K562 (cell line): ENCODE results near the gene AAMDC. TPM values are rescaled to one million over a fixed set of nuclear protein-coding genes. Genes with fewer than 3 reads are reported as not detected.

Source experiments
- HINFP ChIP-seq: fragments of 450-650 bp; conservative IDR thresholded peaks from 2 replicates; pipeline ENCODE4 v1.6.1; 2016; ENCODE audit warnings: missing genetic modification characterization, low read depth, mild to moderate bottlenecking, control low read depth, missing compliant biosample characterization
- JUND ChIP-seq, 2 experiments: IDR thresholded peaks; 2 replicates in 1 of 2; 3 replicates in 1 of 2; pipeline ENCODE4 v1.6.1; 2011; ENCODE audit warnings: borderline replicate concordance in 2 of 2, low read depth in 2 of 2, low read length in 2 of 2, improper control_type of control experiment in 1 of 2, missing biosample characterization in 1 of 2, missing genetic modification characterization in 1 of 2, missing genetic modification reagents in 1 of 2
- KLF13 ChIP-seq: fragments of 450-650 bp; IDR thresholded peaks from 2 replicates; pipeline ENCODE4 v1.6.1; 2016; ENCODE audit warnings: missing genetic modification characterization, low read depth, mild to moderate bottlenecking, missing compliant biosample characterization, moderate library complexity, borderline replicate concordance
- MBD2 ChIP-seq: sonication (generic); IDR thresholded peaks from 2 replicates; pipeline ENCODE4 v1.6.1; 2016; ENCODE audit warnings: low read depth, borderline replicate concordance
- MTF1 ChIP-seq: fragments of 250-450 bp; sonication (Bioruptor Pico); IDR thresholded peaks from 2 replicates; pipeline ENCODE4 v1.9.0; 2021; ENCODE audit warnings: moderate library complexity, mild to moderate bottlenecking, inconsistent platforms, borderline replicate concordance
- NCOA4 ChIP-seq: fragments of 450-650 bp; IDR thresholded peaks from 2 replicates; pipeline ENCODE4 v1.6.1; 2018; ENCODE audit warnings: mild to moderate bottlenecking; ENCODE audit not compliant: partially characterized antibody
- NFIX ChIP-seq: fragments of 250-450 bp; sonication (Bioruptor Pico); IDR thresholded peaks from 2 replicates; pipeline ENCODE4 v1.4.0; 2020; ENCODE audit warnings: low read depth, mild to moderate bottlenecking, moderate library complexity
- NFYB ChIP-seq: IDR thresholded peaks from 2 replicates; pipeline ENCODE4 v1.6.1; 2011; ENCODE audit warnings: mild to moderate bottlenecking, moderate library complexity; ENCODE audit not compliant: insufficient read length; ENCODE audit errors: extremely low read depth
- NONO ChIP-seq, 2 experiments: fragments of 200-400 bp in 1 of 2; fragments of 450-650 bp in 1 of 2; formaldehyde crosslinking in 1 of 2; IDR thresholded peaks; 2 replicates each; pipeline ENCODE4 v1.6.1; 2017; ENCODE audit warnings: low read depth in 2 of 2, mild to moderate bottlenecking in 2 of 2, moderate library complexity in 2 of 2, low read length in 1 of 2
- NR2C2 ChIP-seq, 2 experiments: fragments of 200-800 bp in 1 of 2; sonication (Bioruptor generic) in 1 of 2; sonication (generic) in 1 of 2; formaldehyde crosslinking in 1 of 2; IDR thresholded peaks; 2 replicates each; pipeline versions ENCODE4 v1.6.1 to v1.8.0; 2016 to 2022; ENCODE audit warnings: mild to moderate bottlenecking in 1 of 2, missing compliant biosample characterization in 1 of 2, missing genetic modification characterization in 1 of 2, missing genetic modification reagents in 1 of 2
- RBBP5 ChIP-seq: fragments of 200-600 bp; sonication (generic); IDR thresholded peaks from 2 replicates; pipeline ENCODE4 v1.6.1; 2012; ENCODE audit warnings: borderline replicate concordance, mild to moderate bottlenecking, low read length, control low read depth, inconsistent platforms; ENCODE audit not compliant: insufficient read depth, poor library complexity, severe bottlenecking
- TAF1 ChIP-seq: IDR thresholded peaks from 2 replicates; pipeline ENCODE4 v1.6.1; 2011; ENCODE audit warnings: mild to moderate bottlenecking, low read length, moderate library complexity; ENCODE audit not compliant: insufficient read depth, control insufficient read depth, severe bottlenecking; ENCODE audit errors: extremely low read depth
- TFAP4 ChIP-seq: sonication (generic); formaldehyde crosslinking; IDR thresholded peaks from 2 replicates; pipeline ENCODE4 v1.8.0; 2022; ENCODE audit warnings: missing genetic modification reagents, mild to moderate bottlenecking, moderate library complexity, borderline replicate concordance
- ZBTB34 ChIP-seq: fragments of 250-450 bp; sonication (Bioruptor Pico); IDR thresholded peaks from 2 replicates; pipeline ENCODE4 v1.8.0; 2021; ENCODE audit warnings: mild to moderate bottlenecking, moderate library complexity
- ZBTB7A ChIP-seq: IDR thresholded peaks from 2 replicates; pipeline ENCODE4 v1.6.1; 2011; ENCODE audit warnings: low read depth, mild to moderate bottlenecking, low read length, moderate library complexity, borderline replicate concordance; ENCODE audit not compliant: control insufficient read depth
- ZEB2 ChIP-seq: fragments of 450-650 bp; IDR thresholded peaks from 2 replicates; pipeline ENCODE4 v1.6.1; 2016
- ZNF143 ChIP-seq: sonication (generic); formaldehyde crosslinking; IDR thresholded peaks from 2 replicates; pipeline ENCODE4 v1.9.0; 2022; ENCODE audit warnings: mild to moderate bottlenecking, missing genetic modification reagents
- polyA plus RNA-seq, 8 experiments: library from polyadenylated mRNA; depleted of rRNA in 4 of 8; stranded (reverse) in 5 of 8; unstranded in 3 of 8; fragments of >200 nt; fragmentation: Nextera tagmentation in 2 of 8; fragmentation: Illumina TruSeq in 1 of 8; extraction: Ambion mirVana in 2 of 8; extraction: Trizol in 1 of 8; gene quantifications; 2 replicates each; pipeline versions ENCODE4 v1.2.1 to v1.2.3, GENCODE V29; 2011 to 2014; ENCODE audit warnings: inconsistent platforms in 1 of 8, missing spikeins in 1 of 8
- total RNA-seq, 7 experiments: library from RNA; depleted of rRNA in 6 of 7; stranded (reverse); fragments of >200 nt in 6 of 7; fragmentation: Illumina TruSeq in 2 of 7; extraction: Trizol in 2 of 7; gene quantifications; 2 replicates each; pipeline versions ENCODE4 v1.2.1 to v1.2.3, GENCODE V29; 2011 to 2021; ENCODE audit warnings: low replicate concordance in 1 of 7

AAMDC gene
- total and polyA plus RNA-seq, 9 of the 15 experiments (the other 6 are each of a cell fraction or from before 2014, with no cell fraction given) = 10.4 to 40.6 (median 15.6) TPM

- TF ChIP-seq KLF13 (tag) (peak; percentile 51; the same call in 1 of the 2 replicates), TAF1 (peak; percentile 96), NFYB (peak; percentile 68), NONO (IDR thresholded peaks at IDR 0.05; ENCODE audit: low read depth in 2 of 2, low read length in 1 of 2) (0 out of 4 replicates have a peak, but pooled peaks of 1 of the 2 experiments have one; percentile 13), HINFP (no peak), MTF1 (CRISPR knock-in tag) (no peak), ZBTB7A (no peak), NCOA4 (no peak), MBD2 (peak; percentile 48), ZEB2 (no peak), ZBTB34 (CRISPR knock-in tag) (no peak), TFAP4 (CRISPR knock-in tag) (peak; percentile 82), RBBP5 (peak; percentile 84), ZNF143 (no peak), JUND (IDR thresholded peaks at IDR 0.05; ENCODE audit: borderline replicate concordance, low read depth, low read length) (peak; percentile 66), JUND (tag; IDR thresholded peaks at IDR 0.05; ENCODE audit: borderline replicate concordance, low read depth, low read length) (peak; percentile 22; the same call in 1 of the 3 replicates), NR2C2 (CRISPR knock-in tag; IDR thresholded peaks at IDR 0.05) (peak; percentile 72; the same call in 1 of the 2 replicates), NR2C2 (tag; IDR thresholded peaks at IDR 0.05) (peak; percentile 70; the same call in 1 of the 2 replicates), NFIX (CRISPR knock-in tag) (no peak)
These were observed at the start of gene AAMDC, which contains the start of gene RSF1 (continued) for GRCh38 chr11:77820565-77821348.
